Epidermal melanocyte (primary cell): ENCODE measurements around the gene ATP9B.

Source experiments
- DNase-seq: peaks from one replicate; pipeline ENCODE4 v3.0.0; 2011; ENCODE audit warnings: low spot score; ENCODE audit not compliant: insufficient read length

The ATP9B gene

DNA sequence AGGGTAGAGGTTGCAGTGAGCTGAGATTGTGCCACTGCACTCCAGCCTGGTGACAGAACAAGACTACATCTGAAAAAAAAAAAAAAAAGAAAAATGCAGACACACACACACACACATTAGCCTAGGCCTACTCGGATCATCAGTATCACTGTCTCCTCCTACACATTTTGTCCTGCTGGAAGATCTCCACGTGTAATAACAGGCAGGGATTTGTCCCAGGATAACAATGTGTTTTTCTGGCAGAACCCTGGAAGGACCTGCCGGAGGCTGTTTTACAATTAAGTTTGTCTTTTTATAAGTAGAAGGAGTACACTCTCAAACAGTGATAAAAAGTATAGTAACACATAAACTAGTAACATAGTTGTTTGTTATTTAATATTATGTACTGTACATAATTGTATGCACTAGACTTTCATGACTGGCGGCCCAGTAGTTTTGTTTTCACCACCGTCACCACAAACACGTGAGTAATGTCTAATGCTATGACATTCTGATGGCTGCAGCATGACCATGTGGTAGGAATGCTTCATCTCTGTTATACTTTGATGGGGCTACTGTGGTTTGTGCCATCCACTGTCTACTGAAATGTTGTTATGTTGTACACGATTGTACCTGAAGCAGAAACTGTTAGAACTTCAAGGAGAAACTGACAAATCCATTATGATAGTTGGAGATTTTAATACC is 130.6 kb downstream of the ATP9B start:
- DNase-seq, result no peak

GRCh38 chr18:79200546-79201268 is 131.5 kb downstream of the ATP9B start:
- DNase-seq, result no peak

DNA sequence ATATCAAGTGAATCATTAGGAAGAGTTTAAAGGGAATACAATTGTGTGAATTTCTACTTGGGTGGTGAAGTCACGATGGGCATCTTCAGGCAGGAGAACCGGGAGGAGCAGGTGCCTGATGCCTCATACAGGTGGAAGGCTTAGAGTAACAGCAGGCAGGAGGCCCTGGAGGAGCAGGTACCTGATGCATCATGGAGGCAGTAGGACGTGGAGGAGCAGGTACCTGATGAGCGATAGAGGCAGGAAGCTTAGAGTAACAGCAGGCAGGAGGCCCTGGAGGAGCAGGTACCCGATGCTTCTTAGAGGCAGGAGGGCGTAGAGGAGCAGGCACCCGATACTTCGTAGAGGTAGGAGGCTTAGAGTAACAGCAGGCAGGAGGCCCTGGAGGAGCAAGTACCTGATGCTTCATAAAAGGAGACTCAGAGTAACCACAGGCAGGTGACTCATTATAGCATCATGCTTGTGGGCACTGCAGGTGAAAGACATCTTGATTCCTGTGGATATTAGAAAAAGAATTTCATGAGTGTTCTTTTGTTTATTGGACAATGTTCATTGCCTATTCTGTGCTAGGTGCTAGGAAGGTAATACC is 133.9 kb downstream of the ATP9B start:
- DNase-seq, result no peak

GRCh38 chr18:79204889-79205807 is 136.0 kb downstream of the ATP9B start:
- DNase-seq, result no peak

GRCh38 chr18:79206444-79206843 is 137.2 kb downstream of the ATP9B start:
- no peak for DNase-seq

GRCh38 chr18:79208906-79209305 is 139.7 kb downstream of the ATP9B start:
- DNase-seq, result no peak

GRCh38 chr18:79210002-79210910 is 141.1 kb downstream of the ATP9B start:
- no peak for DNase-seq

DNA sequence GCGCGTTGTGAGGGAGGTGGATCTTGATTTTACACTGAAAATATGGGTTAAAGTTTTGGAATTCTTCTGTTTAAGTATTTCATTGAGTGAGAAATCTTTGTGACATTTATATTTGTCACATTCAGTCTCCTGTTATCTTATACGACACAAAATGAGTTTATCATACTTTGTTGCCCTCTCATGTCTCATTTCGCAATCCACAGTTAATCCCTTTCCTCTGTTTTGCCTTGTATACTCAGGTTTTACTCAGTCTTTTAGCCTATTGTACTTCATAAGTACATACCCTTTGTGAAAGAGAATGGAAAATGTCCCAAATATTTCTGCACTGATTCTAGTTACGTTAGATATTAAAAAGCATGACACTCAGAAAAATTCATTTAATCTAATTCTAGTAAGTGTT is 142.7 kb downstream of the ATP9B start:
- no peak for DNase-seq

GRCh38 chr18:79214056-79214455 is 144.9 kb downstream of the ATP9B start:
- DNase-seq, result no peak

- no peak for DNase-seq
These were observed 147.0 kb downstream of the ATP9B start for GRCh38 chr18:79216176-79216575.

DNA sequence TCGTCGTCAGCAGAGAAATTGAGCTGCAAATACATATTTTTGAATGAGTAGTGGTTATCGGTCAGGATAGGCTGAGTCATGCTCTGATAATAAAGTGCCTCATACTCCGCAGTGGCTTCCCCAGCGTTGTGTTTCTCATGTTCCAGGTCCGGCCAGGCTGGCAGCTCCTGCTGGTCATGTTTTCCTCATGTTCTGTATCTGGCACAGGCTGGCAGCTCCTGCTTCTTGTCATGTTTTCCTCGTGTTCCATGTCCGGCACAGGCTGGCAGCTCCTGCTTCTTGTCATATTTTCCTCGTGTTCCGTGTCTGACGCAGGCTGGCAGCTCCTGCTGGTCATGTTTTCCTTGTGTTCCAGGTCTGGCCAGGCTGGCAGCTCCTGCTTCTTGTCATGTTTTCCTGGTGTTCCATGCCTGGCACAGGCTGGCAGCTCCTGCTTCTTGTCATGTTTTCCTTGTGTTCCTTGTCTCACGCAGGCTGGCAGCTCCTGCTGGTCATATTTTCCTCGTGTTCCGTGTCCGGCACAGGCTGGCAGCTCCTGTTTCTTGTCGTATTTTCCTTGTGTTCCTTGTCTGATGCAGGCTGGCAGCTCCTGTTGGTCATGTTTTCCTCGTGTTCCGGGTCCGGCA is 148.9 kb downstream of the ATP9B start:
- no peak for DNase-seq

- no peak for DNase-seq
These were observed 149.5 kb downstream of the ATP9B start for GRCh38 chr18:79218605-79219190.

GRCh38 chr18:79221136-79221535 is 151.9 kb downstream of the ATP9B start:
- DNase-seq, result no peak

GRCh38 chr18:79222790-79223189 is 153.6 kb downstream of the ATP9B start:
- DNase-seq, result no peak

GRCh38 chr18:79223431-79223830 is 154.2 kb downstream of the ATP9B start:
- DNase-seq, result no peak

DNA sequence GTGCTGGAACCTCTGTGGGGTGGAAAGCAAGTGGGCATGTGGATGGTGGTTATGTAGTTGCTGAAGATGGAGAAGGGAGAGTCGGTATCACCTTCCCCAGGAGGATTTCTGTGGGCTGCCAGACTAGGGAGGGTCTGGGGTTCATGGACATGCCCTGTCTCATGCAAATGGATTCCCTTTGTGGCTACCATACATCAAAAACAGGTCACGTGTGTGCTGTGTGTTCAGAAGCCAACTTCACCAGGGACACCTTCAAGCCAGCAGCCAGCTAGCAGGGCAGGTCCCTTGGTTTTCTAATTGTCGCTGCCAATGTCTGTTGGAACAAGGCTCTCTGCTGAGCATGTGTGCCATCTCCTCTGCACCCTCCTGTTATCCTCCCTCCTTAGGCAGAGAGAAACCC is 155.2 kb downstream of the ATP9B start:
- no peak for DNase-seq

GRCh38 chr18:79227621-79228020 is 158.4 kb downstream of the ATP9B start:
- no peak for DNase-seq

GRCh38 chr18:79229431-79229830 is 160.2 kb downstream of the ATP9B start:
- DNase-seq, result no peak

GRCh38 chr18:79234438-79234837 is 165.2 kb downstream of the ATP9B start:
- DNase-seq, result no peak

- DNase-seq, result no peak
These were observed 170.4 kb downstream of the ATP9B start for GRCh38 chr18:79239631-79240030.
